GM06990 (cell line): ENCODE results near the gene CCDC187.

ENCODE experiments used
- DNase-seq: peaks from one replicate; pipeline ENCODE4 v3.0.0-alpha.2; 2011; ENCODE audit not compliant: insufficient read length; ENCODE audit errors: extremely low read depth
- H3K27me3 ChIP-seq: replicated peaks from 2 replicates; pipeline ENCODE4 v1.6.0; 2011; ENCODE audit warnings: low read length; ENCODE audit not compliant: control insufficient read depth, insufficient read depth
- H3K36me3 ChIP-seq: 2 replicates; pipeline ENCODE4 v1.5.1; 2011; ENCODE audit warnings: low read length; ENCODE audit not compliant: control insufficient read depth, insufficient read depth
- H3K4me3 ChIP-seq: replicated peaks from 2 replicates; pipeline ENCODE4 v1.5.1; 2011; ENCODE audit warnings: low read depth, mild to moderate bottlenecking, control low read depth, low read length
- CTCF ChIP-seq: IDR thresholded peaks from 2 replicates; pipeline ENCODE4 v1.5.1; 2011; ENCODE audit warnings: low read length, control low read depth, mild to moderate bottlenecking, inconsistent platforms; ENCODE audit not compliant: insufficient read depth, poor library complexity, severe bottlenecking

The CCDC187 gene

GRCh38 chr9:136330406-136330990 is 26.6 kb upstream of the CCDC187 start:
- Histone ChIP-seq H3K4me3 (no peak overlapping the region), H3K27me3 (no peaks in the 10 kb centered on the region; the same call in none of the 2 replicates), H3K36me3 (no peaks in the 10 kb centered on the region)
- no peak for DNase-seq
- TF ChIP-seq CTCF = no peak

GRCh38 chr9:136329636-136330405 is 25.9 kb upstream of the CCDC187 start:
- no peak for DNase-seq
- H3K4me3 ChIP-seq = no peak overlapping the region
- no peak for TF ChIP-seq CTCF
- no peaks in the 10 kb centered on the region for H3K36me3 ChIP-seq
- peaks cover 3% of the 10 kb centered on the region for H3K27me3 ChIP-seq

GRCh38 chr9:136329211-136329627 is 25.3 kb upstream of the CCDC187 start:
- no peak for DNase-seq
- Histone ChIP-seq H3K36me3 (no peaks in the 10 kb centered on the region), H3K4me3 (no peak overlapping the region), H3K27me3 (peaks cover 3% of the 10 kb centered on the region)
- no peak for TF ChIP-seq CTCF

- no peak for TF ChIP-seq CTCF
- no peaks in the 10 kb centered on the region for H3K36me3 ChIP-seq
- peaks cover 3% of the 10 kb centered on the region for H3K27me3 ChIP-seq
- H3K4me3 ChIP-seq = no peak overlapping the region
- DNase-seq = no peak
Measured at GRCh38 chr9:136328622-136329041, 24.7 kb upstream of the CCDC187 start.

- no peak for DNase-seq
- no peak overlapping the region for H3K4me3 ChIP-seq
- no peaks in the 10 kb centered on the region for H3K36me3 ChIP-seq
- no peak for TF ChIP-seq CTCF
- peaks cover 3% of the 10 kb centered on the region for H3K27me3 ChIP-seq
Measured at GRCh38 chr9:136328011-136328621, 24.2 kb upstream of the CCDC187 start.
